PC-9 (cell line): ENCODE data around the gene MYO1E. TPM values are rescaled to one million over a fixed set of nuclear protein-coding genes. Genes with fewer than 3 reads are reported as not detected.

ENCODE experiments used
- BruUV-seq: library from RNA; stranded (reverse); fragments of 400-500 nt; replicated peaks from 2 replicates; lab custom pipeline; 2021; lab: Mats Ljungman, UMichigan
- CTCF ChIA-PET: fragments of 300-600 bp; sonication (Branson Sonifier 250); formaldehyde crosslinking; loops from one replicate; lab custom pipeline; 2022; ENCODE audit warnings: antibody characterized with exemption; lab: Charles Lee
- POLR2A ChIA-PET: fragments of 300-600 bp; sonication (Branson Sonifier 250); formaldehyde crosslinking; loops from one replicate; lab custom pipeline; 2022; ENCODE audit warnings: antibody characterized with exemption; ENCODE audit not compliant: unreplicated experiment; lab: Charles Lee
- DNase-seq, 2 experiments: peaks; one replicate each; pipeline versions ENCODE4 v3.0.0 to v3.0.0-alpha.2; 2015 to 2022; ENCODE audit warnings: mixed read lengths in 1 of 2
- H2AFZ ChIP-seq: fragments of 200-600 bp; sonication (generic); 2 replicates; pipeline ENCODE4 v1.8.1; 2017; ENCODE audit warnings: antibody characterized with exemption
- H3F3A ChIP-seq: fragments of 200-600 bp; sonication (generic); 2 replicates; pipeline ENCODE4 v1.8.1; 2017; ENCODE audit warnings: antibody characterized with exemption, mild to moderate bottlenecking, low read depth; ENCODE audit not compliant: insufficient read depth
- H3K27ac ChIP-seq: fragments of 200-600 bp; sonication (generic); 2 replicates; pipeline ENCODE4 v1.6.1; 2016; ENCODE audit warnings: mixed run types
- H3K27me3 ChIP-seq: fragments of 200-600 bp; sonication (generic); 2 replicates; pipeline ENCODE4 v1.6.1; 2016; ENCODE audit warnings: low read depth, mixed run types; ENCODE audit not compliant: insufficient read depth
- H3K36me3 ChIP-seq: fragments of 200-600 bp; sonication (generic); 2 replicates; pipeline ENCODE4 v1.6.1; 2016; ENCODE audit warnings: low read depth, mixed run types
- H3K4me1 ChIP-seq: fragments of 200-600 bp; sonication (generic); replicated peaks from 2 replicates; pipeline ENCODE4 v1.6.1; 2016; ENCODE audit warnings: mixed run types; ENCODE audit not compliant: insufficient read depth
- H3K4me2 ChIP-seq: fragments of 200-600 bp; sonication (generic); 2 replicates; pipeline ENCODE4 v1.6.1; 2017; ENCODE audit warnings: mixed run types
- H3K4me3 ChIP-seq: fragments of 200-600 bp; sonication (generic); 2 replicates; pipeline ENCODE4 v1.6.1; 2016; ENCODE audit warnings: mixed run types
- H3K79me2 ChIP-seq: fragments of 200-600 bp; sonication (generic); 2 replicates; pipeline ENCODE4 v1.6.1; 2017; ENCODE audit warnings: low read depth, mixed run types
- H3K9me2 ChIP-seq: fragments of 200-600 bp; sonication (generic); 2 replicates; pipeline ENCODE4 v1.8.1; 2017; ENCODE audit warnings: mild to moderate bottlenecking; ENCODE audit not compliant: insufficient read depth
- H3K9me3 ChIP-seq: fragments of 200-600 bp; sonication (generic); 2 replicates; pipeline ENCODE4 v1.8.1; 2016; ENCODE audit warnings: low read depth; ENCODE audit not compliant: insufficient read depth
- H4K20me1 ChIP-seq: fragments of 200-600 bp; sonication (generic); 2 replicates; pipeline ENCODE4 v1.8.1; 2017; ENCODE audit not compliant: insufficient read depth
- CTCF ChIP-seq: fragments of 200-600 bp; sonication (generic); conservative IDR thresholded peaks from 2 replicates; pipeline ENCODE4 v1.6.1; 2017; ENCODE audit warnings: mixed run types, antibody characterized with exemption, mild to moderate bottlenecking, moderate library complexity
- EZH2 ChIP-seq: fragments of 200-600 bp; sonication (generic); IDR thresholded peaks from 2 replicates; pipeline ENCODE4 v1.8.0; 2017; ENCODE audit warnings: antibody characterized with exemption, low read depth
- intact Hi-C: fragments of 100-400 bp; cut with micrococcal nuclease; formaldehyde crosslinking; loops from one replicate; pipeline ENCODE4 v1.10.0; 2022; ENCODE audit not compliant: unreplicated experiment
- total RNA-seq: library from RNA; stranded (reverse); gene quantifications from 2 replicates; pipeline ENCODE4 v1.2.3, GENCODE V29; 2021

MYO1E gene
- total RNA-seq, 1 experiment from 2014 or later: 156 TPM

GRCh38 chr15:59326856-59327255 lies 45.8 kb downstream of the MYO1E start:
- no peak overlapping the region for H3K4me3 ChIP-seq
- ChIA-PET POLR2A (no interaction called here), CTCF (no interaction called here)
- DNase-seq: no peak
- intact Hi-C loops: no loop called here
- no peaks in the 10 kb centered on the region for H3K4me1 ChIP-seq
- H2AFZ ChIP-seq: no peak overlapping the region
- no peaks in the 10 kb centered on the region for H3K9me3 ChIP-seq
- 0 out of 2 replicates have a peak, but pooled peaks cover 12% of the 10 kb centered on the region for H3F3A ChIP-seq
- H3K36me3 ChIP-seq: no peaks in the 10 kb centered on the region
- no peak overlapping the region for H3K4me2 ChIP-seq
- no TSS peak for BruUV-seq
- no peak overlapping the region for H3K27ac ChIP-seq
- H4K20me1 ChIP-seq: peaks cover 13% of the 10 kb centered on the region
- H3K79me2 ChIP-seq: peaks cover 95% of the 10 kb centered on the region
- no peak for TF ChIP-seq EZH2
- TF ChIP-seq CTCF: no peak
- no peaks in the 10 kb centered on the region for H3K9me2 ChIP-seq
- no peaks in the 10 kb centered on the region for H3K27me3 ChIP-seq

- no peak overlapping the region for H3K4me3 ChIP-seq
- no peak for DNase-seq
- no peaks in the 10 kb centered on the region for H3K4me1 ChIP-seq
- 0 out of 2 replicates have a peak, but pooled peaks cover 12% of the 10 kb centered on the region for H3F3A ChIP-seq
- intact Hi-C loops: no loop called here
- H3K27ac ChIP-seq: 0 out of 2 replicates have a peak overlapping the region, but pooled peaks have one; percentile 2
- no peaks in the 10 kb centered on the region for H3K9me2 ChIP-seq
- TF ChIP-seq EZH2 (no peak), CTCF (no peak)
- POLR2A ChIA-PET: interaction anchor here (0.6 kb wide), 1 partner anchor 52 kb away, joined by 3 read pairs; no protein-coding TSS in a partner anchor
- CTCF ChIA-PET: no interaction called here
- no TSS peak for BruUV-seq
- peaks cover 4% of the 10 kb centered on the region; the same call in 1 of the 2 replicates for H3K36me3 ChIP-seq
- H3K79me2 ChIP-seq: peaks cover 90% of the 10 kb centered on the region
- no peaks in the 10 kb centered on the region for H3K9me3 ChIP-seq
- no peaks in the 10 kb centered on the region for H4K20me1 ChIP-seq
- no peaks in the 10 kb centered on the region for H3K27me3 ChIP-seq
- H2AFZ ChIP-seq: no peak overlapping the region
- H3K4me2 ChIP-seq: no peak overlapping the region
These were observed 50.5 kb downstream of the MYO1E start for GRCh38 chr15:59322056-59322759.

- TF ChIP-seq EZH2: no peak
- no peak for TF ChIP-seq CTCF
- no peak overlapping the region for H3K4me2 ChIP-seq
- H3K36me3 ChIP-seq: peaks cover 4% of the 10 kb centered on the region; the same call in 1 of the 2 replicates
- H4K20me1 ChIP-seq: peaks cover 3% of the 10 kb centered on the region; the same call in 1 of the 2 replicates
- intact Hi-C loops: no loop called here
- peaks cover 92% of the 10 kb centered on the region for H3K79me2 ChIP-seq
- H3F3A ChIP-seq: peaks cover 15% of the 10 kb centered on the region; the same call in 1 of the 2 replicates
- no peak overlapping the region for H3K4me3 ChIP-seq
- ChIA-PET POLR2A (no interaction called here), CTCF (no interaction called here)
- H2AFZ ChIP-seq: no peak overlapping the region
- H3K9me3 ChIP-seq: no peaks in the 10 kb centered on the region
- BruUV-seq: no TSS peak
- H3K27ac ChIP-seq: no peak overlapping the region
- H3K4me1 ChIP-seq: 0 out of 2 replicates have a peak, but pooled peaks cover 2% of the 10 kb centered on the region
- no peak for DNase-seq
- H3K9me2 ChIP-seq: no peaks in the 10 kb centered on the region
- no peaks in the 10 kb centered on the region for H3K27me3 ChIP-seq
These were observed 51.5 kb downstream of the MYO1E start for GRCh38 chr15:59321000-59321689.
